HG03280 (cell line): Measurements from ENCODE around the gene RPS6KL1.

ENCODE experiments used
- ATAC-seq: cut with Tn5 transposase; IDR thresholded peaks from one replicate; pipeline ENCODE4 v1.9.1; 2021; ENCODE audit warnings: mild to moderate bottlenecking, moderate library complexity; ENCODE audit not compliant: unreplicated experiment

Gene RPS6KL1

GRCh38 chr14:74860899-74861733, 61.9 kb downstream of the RPS6KL1 start:
- no peak for ATAC-seq

DNA sequence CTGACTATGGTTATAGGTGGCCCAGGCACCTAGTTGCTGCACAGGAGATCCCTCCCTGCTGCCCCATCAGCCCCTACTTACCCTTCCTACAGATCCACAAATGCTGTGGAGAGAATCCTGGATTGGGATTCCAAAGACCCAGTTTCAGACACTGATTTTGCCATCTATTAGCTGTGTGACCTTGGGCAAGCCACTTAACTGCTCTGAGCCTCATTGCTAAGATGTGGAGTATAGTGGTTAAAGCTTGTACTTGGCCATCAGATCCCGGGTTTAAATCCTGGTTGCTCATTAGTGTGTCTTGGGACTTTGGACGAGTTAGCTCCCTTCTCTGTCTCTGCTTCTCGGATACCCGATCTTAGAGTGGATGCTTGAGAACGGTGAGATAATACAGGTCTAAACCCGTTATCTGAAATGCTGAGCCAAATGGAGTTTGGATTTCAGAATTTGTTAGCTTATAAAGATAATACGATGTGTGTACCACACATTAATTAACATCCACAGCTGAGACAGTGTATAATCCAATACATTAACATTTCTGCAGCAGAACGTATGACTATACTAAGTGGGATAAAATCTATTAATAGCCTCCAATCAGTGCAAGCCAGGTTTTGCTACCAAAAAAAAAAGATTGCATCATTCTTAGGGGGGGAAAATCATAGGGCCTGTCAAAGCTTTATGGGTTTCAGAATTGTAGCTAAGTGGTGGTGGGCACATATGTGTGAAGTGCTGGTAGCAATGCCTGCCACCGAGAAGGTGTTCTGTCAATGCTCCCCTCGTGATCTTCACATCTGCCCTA, 63.1 kb downstream of the RPS6KL1 start:
- ATAC-seq, result no peak

DNA sequence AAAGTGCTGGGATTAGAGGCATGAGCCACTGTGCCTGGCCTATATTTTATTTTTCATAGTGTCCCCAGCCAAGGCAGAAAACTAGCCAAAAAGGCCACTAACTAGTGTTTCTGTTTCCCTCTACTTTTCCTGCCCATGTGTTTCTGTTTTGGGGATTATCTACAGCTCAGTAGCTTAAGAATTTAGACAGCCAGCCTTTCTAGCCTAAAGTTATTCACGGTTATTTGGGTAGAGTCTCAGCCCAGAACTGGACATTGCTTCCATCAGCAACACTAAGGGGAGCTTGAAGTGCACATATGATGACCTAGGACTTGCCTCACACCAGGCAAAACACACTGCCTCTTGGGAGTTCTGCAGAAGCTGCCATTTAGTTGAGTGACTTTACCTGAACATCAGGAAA, 65.0 kb downstream of the RPS6KL1 start:
- ATAC-seq, result no peak

- no peak for ATAC-seq
These were observed 66.7 kb downstream of the RPS6KL1 start for GRCh38 chr14:74856366-74856765.

DNA sequence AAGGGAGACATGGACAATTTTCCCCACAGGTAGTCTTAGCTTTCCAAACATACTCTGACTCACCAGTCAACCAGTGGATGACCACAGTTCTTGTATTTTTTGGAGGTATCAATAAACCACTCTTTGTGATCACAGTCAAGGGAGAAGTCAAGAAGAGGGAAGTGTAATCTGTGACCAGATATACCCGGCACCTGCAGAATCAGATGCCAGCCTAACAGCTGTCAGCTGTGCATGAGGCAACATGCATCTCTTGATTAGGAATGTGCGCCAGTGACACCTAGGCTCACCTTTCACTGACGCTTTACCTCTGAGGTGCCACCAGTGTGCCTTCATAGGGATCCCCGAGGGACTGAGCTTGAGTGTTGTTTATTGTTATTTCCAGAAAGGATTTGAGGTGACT, 67.1 kb downstream of the RPS6KL1 start:
- no peak for ATAC-seq

DNA sequence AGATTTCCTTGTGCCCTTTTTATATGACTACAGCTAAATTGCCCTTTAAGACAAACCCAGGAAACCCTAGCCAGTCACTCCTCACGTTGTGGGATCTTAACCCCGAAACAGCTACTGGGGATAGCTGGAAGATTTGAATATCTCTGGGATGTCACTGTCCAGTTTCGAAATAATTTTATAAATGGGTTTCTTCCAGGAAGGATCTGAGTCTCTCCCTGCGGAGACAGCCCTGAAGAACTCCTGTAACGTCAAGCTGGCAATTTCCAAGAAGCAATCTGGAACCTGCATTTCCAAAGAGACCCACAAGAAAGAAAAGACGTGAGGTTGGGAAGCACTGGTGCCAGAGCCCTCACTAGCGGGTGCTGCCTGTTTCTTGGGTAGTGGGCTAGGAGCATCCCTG, 68.0 kb downstream of the RPS6KL1 start:
- no peak for ATAC-seq
